ENCODE measurements around the gene SMARCA2. TPM values are rescaled to one million over a fixed set of nuclear protein-coding genes. Genes with fewer than 3 reads are reported as not detected.

Gene SMARCA2
- total RNA-seq, 1 experiment from 2014 or later: 108 TPM

DNA sequence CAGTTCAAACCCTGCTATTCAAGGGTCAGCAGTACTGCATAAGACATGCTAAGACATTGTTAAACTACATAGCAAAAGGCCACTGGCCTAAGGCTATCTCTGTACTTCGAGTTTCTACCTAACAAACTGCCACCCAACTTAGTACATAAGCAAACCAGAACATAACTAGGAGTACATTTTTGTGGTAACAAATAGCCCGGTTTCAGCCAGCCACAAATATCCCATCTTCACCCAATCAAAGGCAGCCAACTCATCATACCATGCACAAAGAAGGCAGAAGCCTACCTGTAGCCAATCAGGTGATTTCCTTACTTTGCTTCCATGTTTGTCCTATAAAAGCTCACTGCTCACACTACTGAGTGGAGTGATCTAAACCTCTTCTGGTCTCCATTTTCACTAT is 201.4 kb downstream of the SMARCA2 start:
- Histone ChIP-seq H3K27me3 (ENCODE audit: low read length) (no peaks in the 10 kb centered on the region), H4K20me1 (ENCODE audit: insufficient read depth, low read depth, low read length) (no peaks in the 10 kb centered on the region), H3K9ac (ENCODE audit: low read length) (no peak overlapping the region), H3K79me2 (ENCODE audit: low read length) (no peaks in the 10 kb centered on the region), H2AFZ (ENCODE audit: low read length) (no peak overlapping the region), H3K9me2 (replicated peaks; ENCODE audit: insufficient read depth, low read length) (no peaks in the 10 kb centered on the region), H3K27ac (ENCODE audit: low read length) (no peak overlapping the region), H3K4me2 (ENCODE audit: low read depth, low read length, poor library complexity, severe bottlenecking) (no peak overlapping the region), H3K4me3 (ENCODE audit: low read length) (no peak overlapping the region), H3K36me3 (ENCODE audit: insufficient read depth, low read length) (no peaks in the 10 kb centered on the region), H3K4me1 (ENCODE audit: low read length) (no peaks in the 10 kb centered on the region; the same call in 1 of the 2 replicates), H3K9me3 (ENCODE audit: low read length) (no peaks in the 10 kb centered on the region)
- no peak for DNase-seq

DNA sequence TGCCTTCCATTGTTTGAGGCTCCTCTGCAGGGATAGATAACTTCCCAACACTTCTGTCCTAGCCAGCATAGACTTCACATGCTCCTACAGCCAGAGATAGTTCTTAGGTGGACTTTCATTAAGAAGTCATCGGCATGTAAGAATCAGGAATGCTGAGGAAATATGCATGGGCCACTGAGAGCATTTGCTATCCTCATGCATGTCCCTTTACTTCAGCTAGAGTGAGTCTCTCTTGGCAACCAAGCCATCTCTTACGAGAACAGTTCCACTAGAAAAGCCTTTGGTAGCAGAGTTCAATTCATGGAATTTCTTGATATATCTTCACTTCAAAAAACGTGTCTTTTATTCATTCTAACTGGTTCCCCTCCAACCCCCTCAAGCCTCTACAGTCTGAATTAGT is 202.4 kb downstream of the SMARCA2 start:
- DNase-seq: no peak
- H4K20me1 ChIP-seq (ENCODE audit: insufficient read depth, low read depth, low read length): no peaks in the 10 kb centered on the region
- no peaks in the 10 kb centered on the region for H3K27me3 ChIP-seq (ENCODE audit: low read length)
- H2AFZ ChIP-seq (ENCODE audit: low read length): no peak overlapping the region
- H3K36me3 ChIP-seq (ENCODE audit: insufficient read depth, low read length): no peaks in the 10 kb centered on the region
- H3K9ac ChIP-seq (ENCODE audit: low read length): no peak overlapping the region
- no peaks in the 10 kb centered on the region; the same call in 1 of the 2 replicates for H3K4me1 ChIP-seq (ENCODE audit: low read length)
- no peak overlapping the region for H3K4me3 ChIP-seq (ENCODE audit: low read length)
- H3K9me2 ChIP-seq (replicated peaks; ENCODE audit: insufficient read depth, low read length): no peaks in the 10 kb centered on the region
- no peak overlapping the region for H3K27ac ChIP-seq (ENCODE audit: low read length)
- H3K4me2 ChIP-seq (ENCODE audit: low read depth, low read length, poor library complexity, severe bottlenecking): no peak overlapping the region
- no peaks in the 10 kb centered on the region for H3K9me3 ChIP-seq (ENCODE audit: low read length)
- no peaks in the 10 kb centered on the region for H3K79me2 ChIP-seq (ENCODE audit: low read length)

DNA sequence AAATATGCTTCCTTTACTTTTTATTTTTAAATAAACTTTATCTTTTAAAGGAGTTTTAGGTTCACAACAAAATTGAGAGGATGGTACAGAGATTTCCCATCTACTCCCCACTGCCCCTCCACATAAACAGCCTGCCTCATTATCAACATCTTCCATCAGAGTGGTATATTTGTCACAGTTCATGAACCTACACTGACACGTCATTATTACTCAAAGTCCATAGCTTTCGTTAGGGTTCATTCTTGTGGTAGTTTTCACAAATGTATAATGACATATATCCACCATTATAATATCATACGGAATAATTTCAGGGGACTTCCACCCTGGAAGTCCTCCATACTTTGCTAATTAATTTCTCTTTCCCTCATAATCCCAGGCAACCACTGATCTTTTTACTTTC is 204.9 kb downstream of the SMARCA2 start:
- Histone ChIP-seq H3K36me3 (ENCODE audit: insufficient read depth, low read length) (peaks cover 6% of the 10 kb centered on the region; the same call in 1 of the 2 replicates), H4K20me1 (ENCODE audit: insufficient read depth, low read depth, low read length) (no peaks in the 10 kb centered on the region), H3K9me2 (replicated peaks; ENCODE audit: insufficient read depth, low read length) (no peaks in the 10 kb centered on the region), H3K27me3 (ENCODE audit: low read length) (no peaks in the 10 kb centered on the region), H3K4me3 (ENCODE audit: low read length) (no peak overlapping the region), H3K79me2 (ENCODE audit: low read length) (no peaks in the 10 kb centered on the region), H2AFZ (ENCODE audit: low read length) (no peak overlapping the region), H3K4me2 (ENCODE audit: low read depth, low read length, poor library complexity, severe bottlenecking) (no peak overlapping the region), H3K4me1 (ENCODE audit: low read length) (no peaks in the 10 kb centered on the region), H3K9ac (ENCODE audit: low read length) (no peak overlapping the region), H3K9me3 (ENCODE audit: low read length) (peaks cover 4% of the 10 kb centered on the region; the same call in 1 of the 2 replicates), H3K27ac (ENCODE audit: low read length) (no peak overlapping the region)
- no peak for DNase-seq

DNA sequence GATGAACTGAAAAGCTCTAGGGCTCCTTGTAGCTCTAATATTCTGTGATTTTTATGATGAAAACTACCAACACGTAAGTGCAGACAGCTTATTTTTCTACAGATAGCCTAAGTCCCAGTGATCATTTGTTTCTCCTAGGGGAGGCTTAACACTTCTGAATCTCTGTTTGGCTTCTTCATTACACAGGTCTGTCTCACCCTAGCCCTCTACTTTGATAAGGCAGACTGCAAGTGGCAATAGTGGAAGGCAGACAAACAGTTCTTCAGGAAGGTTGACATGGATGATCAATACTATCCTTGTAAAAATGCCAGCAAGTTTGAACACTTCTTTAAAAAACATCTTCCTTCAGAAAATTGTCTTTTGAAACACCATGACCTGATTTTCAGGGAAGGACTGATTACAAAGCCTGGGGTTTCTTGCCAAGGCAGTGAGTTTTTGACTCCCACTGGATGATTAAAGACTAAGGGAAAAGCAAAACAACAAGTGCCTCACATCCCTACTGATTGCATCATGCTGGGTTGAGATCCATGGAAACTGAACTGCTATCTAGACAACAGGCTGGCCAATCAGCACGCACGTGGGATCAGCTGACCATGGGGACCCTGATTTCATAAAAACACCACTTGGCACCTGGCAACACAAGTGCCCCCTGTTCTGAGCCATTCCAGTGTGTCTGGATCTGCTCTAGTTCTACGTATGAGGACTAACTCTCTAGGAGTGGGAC is 212.2 kb downstream of the SMARCA2 start:
- no peaks in the 10 kb centered on the region for H4K20me1 ChIP-seq (ENCODE audit: insufficient read depth, low read depth, low read length)
- H3K4me3 ChIP-seq (ENCODE audit: low read length): no peak overlapping the region
- H3K9me3 ChIP-seq (ENCODE audit: low read length): peaks cover 4% of the 10 kb centered on the region; the same call in 1 of the 2 replicates
- peak overlapping the region; percentile 95 for H3K27ac ChIP-seq (ENCODE audit: low read length)
- no peaks in the 10 kb centered on the region for H3K79me2 ChIP-seq (ENCODE audit: low read length)
- DNase-seq: peak; percentile 39
- H3K4me1 ChIP-seq (ENCODE audit: low read length): peaks cover 53% of the 10 kb centered on the region
- peaks cover 6% of the 10 kb centered on the region; the same call in 1 of the 2 replicates for H3K36me3 ChIP-seq (ENCODE audit: insufficient read depth, low read length)
- H3K4me2 ChIP-seq (ENCODE audit: low read depth, low read length, poor library complexity, severe bottlenecking): no peak overlapping the region
- no peaks in the 10 kb centered on the region for H3K9me2 ChIP-seq (replicated peaks; ENCODE audit: insufficient read depth, low read length)
- H3K9ac ChIP-seq (ENCODE audit: low read length): no peak overlapping the region
- H2AFZ ChIP-seq (ENCODE audit: low read length): no peak overlapping the region
- no peaks in the 10 kb centered on the region for H3K27me3 ChIP-seq (ENCODE audit: low read length)

DNA sequence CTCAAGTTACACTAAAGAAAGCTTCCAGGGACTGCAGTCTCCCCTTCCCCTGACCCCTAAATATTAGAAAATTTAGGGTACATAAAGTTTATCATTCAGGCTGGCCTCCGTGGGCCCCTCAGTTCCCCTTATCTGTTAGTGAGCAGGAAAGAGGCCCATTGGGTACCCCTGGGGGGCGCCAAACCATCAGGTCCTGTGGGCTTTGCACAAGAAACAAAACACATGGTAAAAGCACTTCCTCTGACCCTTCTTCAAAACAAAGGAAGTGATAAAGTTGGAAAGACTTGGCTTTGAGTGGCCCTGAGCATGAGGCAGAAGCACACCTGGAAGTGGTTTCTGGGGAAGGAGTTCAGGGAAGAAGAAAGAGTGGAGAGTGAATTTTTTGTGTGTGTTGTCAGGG is 213.0 kb downstream of the SMARCA2 start:
- Histone ChIP-seq H3K79me2 (ENCODE audit: low read length) (no peaks in the 10 kb centered on the region), H3K27ac (ENCODE audit: low read length) (peak overlapping the region; percentile 95), H3K4me1 (ENCODE audit: low read length) (peaks cover 60% of the 10 kb centered on the region), H3K9me2 (replicated peaks; ENCODE audit: insufficient read depth, low read length) (no peaks in the 10 kb centered on the region), H3K4me2 (ENCODE audit: low read depth, low read length, poor library complexity, severe bottlenecking) (no peak overlapping the region), H3K36me3 (ENCODE audit: insufficient read depth, low read length) (peaks cover 3% of the 10 kb centered on the region; the same call in 1 of the 2 replicates), H4K20me1 (ENCODE audit: insufficient read depth, low read depth, low read length) (no peaks in the 10 kb centered on the region), H2AFZ (ENCODE audit: low read length) (peak overlapping the region; percentile 21; the same call in 1 of the 2 replicates), H3K27me3 (ENCODE audit: low read length) (no peaks in the 10 kb centered on the region), H3K9me3 (ENCODE audit: low read length) (peaks cover 1% of the 10 kb centered on the region; the same call in 1 of the 2 replicates), H3K4me3 (ENCODE audit: low read length) (no peak overlapping the region), H3K9ac (ENCODE audit: low read length) (no peak overlapping the region; the same call in 1 of the 2 replicates)
- peak; percentile 92 for DNase-seq

DNA sequence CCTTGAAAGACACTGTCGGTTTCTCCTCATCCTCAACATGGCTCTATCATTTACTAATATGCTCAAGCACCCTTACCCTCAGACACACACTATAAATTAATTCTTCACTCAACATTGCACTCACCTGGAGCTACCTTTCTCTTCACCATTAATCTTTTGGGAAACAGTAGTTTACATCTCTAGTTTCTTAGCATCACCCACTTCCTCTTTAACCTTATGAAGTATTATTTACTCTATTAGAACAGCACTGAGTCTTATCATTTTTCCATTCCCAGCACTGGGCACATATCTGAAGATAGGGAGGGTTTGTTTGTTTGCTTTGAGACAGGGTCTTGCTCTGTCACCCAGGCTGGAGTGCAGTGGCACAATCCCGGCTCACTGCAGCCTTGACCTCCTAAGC is 213.5 kb downstream of the SMARCA2 start:
- Histone ChIP-seq H3K27ac (ENCODE audit: low read length) (peak overlapping the region; percentile 95), H2AFZ (ENCODE audit: low read length) (no peak overlapping the region), H3K79me2 (ENCODE audit: low read length) (no peaks in the 10 kb centered on the region), H3K36me3 (ENCODE audit: insufficient read depth, low read length) (no peaks in the 10 kb centered on the region; the same call in 1 of the 2 replicates), H3K4me2 (ENCODE audit: low read depth, low read length, poor library complexity, severe bottlenecking) (peak overlapping the region; percentile 41), H3K9ac (ENCODE audit: low read length) (peak overlapping the region; percentile 48; the same call in 1 of the 2 replicates), H3K9me2 (replicated peaks; ENCODE audit: insufficient read depth, low read length) (no peaks in the 10 kb centered on the region), H3K9me3 (ENCODE audit: low read length) (no peaks in the 10 kb centered on the region), H3K4me3 (ENCODE audit: low read length) (no peak overlapping the region), H4K20me1 (ENCODE audit: insufficient read depth, low read depth, low read length) (no peaks in the 10 kb centered on the region), H3K27me3 (ENCODE audit: low read length) (no peaks in the 10 kb centered on the region), H3K4me1 (ENCODE audit: low read length) (peaks cover 65% of the 10 kb centered on the region)
- peak; percentile 57 for DNase-seq

DNA sequence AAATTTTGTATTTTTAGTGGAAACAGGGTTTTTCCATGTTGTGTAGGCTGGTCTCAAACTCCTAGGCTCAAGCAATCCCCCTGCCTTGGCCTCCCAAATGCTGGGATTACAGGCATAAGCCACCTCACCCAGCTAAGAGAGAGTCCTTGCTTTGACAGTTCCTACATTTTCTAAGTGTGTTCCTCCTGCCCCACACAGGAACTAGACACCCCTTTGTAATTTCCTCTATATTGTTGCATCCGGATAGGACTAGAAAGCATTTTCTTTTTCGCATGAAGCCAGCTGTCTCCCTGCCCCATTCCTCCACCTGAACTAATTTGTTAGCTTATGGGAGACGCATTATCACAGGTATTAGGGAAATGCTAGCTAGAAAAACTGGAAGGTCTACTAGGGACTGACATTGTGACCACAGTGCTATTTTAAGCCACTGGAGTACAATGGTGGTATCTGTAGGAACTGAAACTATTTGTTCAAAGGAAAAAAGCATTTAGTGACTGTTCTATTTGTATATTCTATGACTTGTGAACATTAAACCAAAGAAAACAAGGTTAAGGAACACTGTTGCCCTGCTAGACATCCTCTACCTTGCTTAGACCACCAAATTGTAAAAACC is 214.1 kb downstream of the SMARCA2 start:
- Histone ChIP-seq H3K27ac (ENCODE audit: low read length) (peak overlapping the region; percentile 95), H3K9me3 (ENCODE audit: low read length) (no peaks in the 10 kb centered on the region), H3K4me1 (ENCODE audit: low read length) (peaks cover 71% of the 10 kb centered on the region), H3K4me2 (ENCODE audit: low read depth, low read length, poor library complexity, severe bottlenecking) (peak overlapping the region; percentile 41), H3K9ac (ENCODE audit: low read length) (peak overlapping the region; percentile 48), H4K20me1 (ENCODE audit: insufficient read depth, low read depth, low read length) (no peaks in the 10 kb centered on the region), H3K79me2 (ENCODE audit: low read length) (no peaks in the 10 kb centered on the region), H3K4me3 (ENCODE audit: low read length) (no peak overlapping the region), H3K36me3 (ENCODE audit: insufficient read depth, low read length) (no peaks in the 10 kb centered on the region; the same call in 1 of the 2 replicates), H3K9me2 (replicated peaks; ENCODE audit: insufficient read depth, low read length) (no peaks in the 10 kb centered on the region), H3K27me3 (ENCODE audit: low read length) (no peaks in the 10 kb centered on the region), H2AFZ (ENCODE audit: low read length) (no peak overlapping the region)
- peak; percentile 61 for DNase-seq

DNA sequence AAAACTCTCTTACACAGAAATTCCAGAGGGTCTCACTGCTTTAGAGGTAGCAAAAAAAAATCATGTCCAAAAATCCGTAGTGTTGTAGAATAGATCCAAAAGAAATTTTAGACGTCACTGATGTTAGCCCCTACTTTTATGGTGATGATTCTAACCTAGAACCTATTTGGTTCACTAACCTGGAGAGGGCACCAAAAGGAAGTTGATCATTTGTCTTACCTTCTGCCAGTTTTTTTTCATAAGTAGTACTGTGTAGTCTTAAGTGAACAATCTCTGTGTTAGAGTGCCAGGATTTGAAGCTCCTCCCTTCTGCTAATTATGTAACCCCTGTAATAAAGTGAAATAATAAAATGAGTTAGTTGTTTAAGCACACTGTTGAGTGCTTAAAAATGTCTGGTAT is 215.2 kb downstream of the SMARCA2 start:
- H4K20me1 ChIP-seq (ENCODE audit: insufficient read depth, low read depth, low read length): no peaks in the 10 kb centered on the region
- H2AFZ ChIP-seq (ENCODE audit: low read length): no peak overlapping the region
- peak overlapping the region; percentile 48; the same call in 1 of the 2 replicates for H3K9ac ChIP-seq (ENCODE audit: low read length)
- H3K4me3 ChIP-seq (ENCODE audit: low read length): no peak overlapping the region
- H3K27me3 ChIP-seq (ENCODE audit: low read length): no peaks in the 10 kb centered on the region
- H3K9me3 ChIP-seq (ENCODE audit: low read length): no peaks in the 10 kb centered on the region
- no peaks in the 10 kb centered on the region for H3K9me2 ChIP-seq (replicated peaks; ENCODE audit: insufficient read depth, low read length)
- H3K36me3 ChIP-seq (ENCODE audit: insufficient read depth, low read length): no peaks in the 10 kb centered on the region; the same call in 1 of the 2 replicates
- peak; percentile 86 for DNase-seq
- H3K4me2 ChIP-seq (ENCODE audit: low read depth, low read length, poor library complexity, severe bottlenecking): peak overlapping the region; percentile 41
- H3K4me1 ChIP-seq (ENCODE audit: low read length): peaks cover 83% of the 10 kb centered on the region
- H3K27ac ChIP-seq (ENCODE audit: low read length): peak overlapping the region; percentile 95
- H3K79me2 ChIP-seq (ENCODE audit: low read length): no peaks in the 10 kb centered on the region

Measured in Karpas-422 (cell line).